HepG2 (cell line): ENCODE data around the gene ADAP2. TPM values are rescaled to one million over a fixed set of nuclear protein-coding genes. Genes with fewer than 3 reads are reported as not detected.

Source experiments
- AKAP8 ChIP-seq: sonication (generic); formaldehyde crosslinking; IDR thresholded peaks from 2 replicates; pipeline ENCODE4 v1.5.1; 2020; ENCODE audit warnings: mild to moderate bottlenecking, missing genetic modification reagents
- ARID4A ChIP-seq: sonication (generic); formaldehyde crosslinking; IDR thresholded peaks from 2 replicates; pipeline ENCODE4 v1.5.0; 2020; ENCODE audit warnings: mild to moderate bottlenecking, missing genetic modification reagents, borderline replicate concordance
- ARNT2 ChIP-seq: sonication (generic); formaldehyde crosslinking; IDR thresholded peaks from 2 replicates; pipeline ENCODE4 v1.8.0; 2022; ENCODE audit warnings: mild to moderate bottlenecking, low read depth, missing genetic modification reagents, moderate library complexity
- HNRNPLL ChIP-seq: fragments of 200-400 bp; formaldehyde crosslinking; IDR thresholded peaks from 2 replicates; pipeline ENCODE4 v1.6.1; 2017; ENCODE audit warnings: mild to moderate bottlenecking, low read depth, low read length; ENCODE audit not compliant: poor library complexity, severe bottlenecking
- SALL2 ChIP-seq: sonication (generic); formaldehyde crosslinking; IDR thresholded peaks from 2 replicates; pipeline ENCODE4 v1.8.1; 2023; ENCODE audit warnings: mild to moderate bottlenecking, missing genetic modification reagents, inconsistent platforms
- ZGPAT ChIP-seq: IDR thresholded peaks from 2 replicates; pipeline ENCODE4 v1.6.1; 2016; ENCODE audit warnings: mild to moderate bottlenecking
- ZNF121 ChIP-seq: sonication (generic); formaldehyde crosslinking; IDR thresholded peaks from 2 replicates; pipeline ENCODE4 v1.5.0; 2020; ENCODE audit warnings: mild to moderate bottlenecking, missing genetic modification reagents
- ZNF142 ChIP-seq: sonication (generic); formaldehyde crosslinking; IDR thresholded peaks from 2 replicates; pipeline ENCODE4 v1.4.0; 2020; ENCODE audit warnings: missing genetic modification reagents
- polyA plus RNA-seq, 8 experiments: library from polyadenylated mRNA; depleted of rRNA in 3 of 8; stranded (reverse) in 7 of 8; unstranded in 1 of 8; fragments of >200 nt; fragmentation: Illumina TruSeq in 4 of 8; extraction: Trizol in 4 of 8; gene quantifications; 2 replicates each; pipeline versions ENCODE4 v1.2.1 to v1.2.3, GENCODE V29; 2011 to 2016; ENCODE audit warnings: low read depth in 4 of 8, missing spikeins in 1 of 8, mixed read lengths in 1 of 8; ENCODE audit not compliant: insufficient read depth in 1 of 8
- total RNA-seq, 5 experiments: library from RNA; depleted of rRNA; stranded (reverse); fragments of >200 nt; fragmentation: Illumina TruSeq; extraction: Trizol; gene quantifications; 2 replicates each; pipeline ENCODE4 v1.2.3, GENCODE V29; 2016; ENCODE audit warnings: low read depth in 1 of 5
- TF ChIP-seq, protein P1 (sequence below): sonication (generic); formaldehyde crosslinking; IDR thresholded peaks from 2 replicates; pipeline ENCODE4 v1.9.0; 2022; ENCODE audit warnings: missing genetic modification reagents, mild to moderate bottlenecking, borderline replicate concordance

The ADAP2 gene
- total and polyA plus RNA-seq, 2 of the 13 experiments (the other 11 are each of a cell fraction or from before 2014, with no cell fraction given): 0.51 to 0.70 TPM

DNA sequence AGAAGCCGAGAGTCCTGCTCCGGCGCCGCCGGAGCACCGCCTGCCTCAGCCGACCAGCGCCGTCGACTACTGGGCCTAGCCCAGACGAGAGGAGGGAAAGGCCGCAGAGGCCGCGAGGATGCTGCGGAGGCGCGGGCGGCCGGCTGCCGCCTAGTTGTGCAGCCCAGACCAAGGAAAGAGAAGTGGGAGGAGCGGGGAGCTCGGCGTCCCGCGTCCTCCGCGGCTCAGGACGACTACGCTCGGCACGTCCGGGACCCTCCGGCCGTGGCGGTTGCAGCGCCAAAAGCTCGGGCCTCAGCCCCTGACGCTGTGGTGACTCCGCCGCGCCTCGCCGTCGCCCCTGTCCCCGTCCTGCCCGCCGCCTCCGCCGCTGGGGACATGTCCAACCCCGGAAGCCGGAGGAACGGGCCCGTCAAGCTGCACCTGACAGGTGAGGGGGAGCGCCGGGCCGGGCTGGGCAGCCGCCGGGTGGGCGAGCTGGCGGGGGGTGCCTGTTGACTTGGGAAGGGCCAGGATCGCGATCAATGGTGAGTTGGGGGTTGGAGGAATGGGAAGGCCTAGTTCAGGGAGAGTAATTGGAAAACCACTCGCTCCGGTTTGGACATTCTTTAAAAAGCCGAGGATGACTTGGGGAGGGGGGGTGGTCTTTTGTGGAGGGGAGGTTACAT lies 86.8 kb downstream of the ADAP2 start (continued):
- TF ChIP-seq ARID4A (peak; percentile 45), ZGPAT (CRISPR knock-in tag) (peak; percentile 27; the same call in 1 of the 2 replicates), ARNT2 (CRISPR knock-in tag) (0 out of 2 replicates have a peak, but pooled peaks have one; percentile 12), ZNF142 (CRISPR knock-in tag) (peak; percentile 69; the same call in 1 of the 2 replicates), HNRNPLL (peak; percentile 98), AKAP8 (CRISPR knock-in tag) (no peak), ZNF121 (peak; percentile 30; the same call in 1 of the 2 replicates), SALL2 (CRISPR knock-in tag) (0 out of 2 replicates have a peak, but pooled peaks have one; percentile 33)
- TF ChIP-seq, protein P1, sequence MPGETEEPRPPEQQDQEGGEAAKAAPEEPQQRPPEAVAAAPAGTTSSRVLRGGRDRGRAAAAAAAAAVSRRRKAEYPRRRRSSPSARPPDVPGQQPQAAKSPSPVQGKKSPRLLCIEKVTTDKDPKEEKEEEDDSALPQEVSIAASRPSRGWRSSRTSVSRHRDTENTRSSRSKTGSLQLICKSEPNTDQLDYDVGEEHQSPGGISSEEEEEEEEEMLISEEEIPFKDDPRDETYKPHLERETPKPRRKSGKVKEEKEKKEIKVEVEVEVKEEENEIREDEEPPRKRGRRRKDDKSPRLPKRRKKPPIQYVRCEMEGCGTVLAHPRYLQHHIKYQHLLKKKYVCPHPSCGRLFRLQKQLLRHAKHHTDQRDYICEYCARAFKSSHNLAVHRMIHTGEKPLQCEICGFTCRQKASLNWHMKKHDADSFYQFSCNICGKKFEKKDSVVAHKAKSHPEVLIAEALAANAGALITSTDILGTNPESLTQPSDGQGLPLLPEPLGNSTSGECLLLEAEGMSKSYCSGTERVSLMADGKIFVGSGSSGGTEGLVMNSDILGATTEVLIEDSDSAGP (CRISPR knock-in tag): peak; percentile 75; the same call in 1 of the 2 replicates
